ENCODE measurements around the gene SLC11A2.
A peak's percentile ranks its signal among the peaks of the same experiment; 100 is the strongest.
"Not testable (repeated sequence)": the region's sequence is repeated elsewhere in the genome, so short reads cannot be mapped to it uniquely, and the experiment has no call there.

SLC11A2 gene

DNA sequence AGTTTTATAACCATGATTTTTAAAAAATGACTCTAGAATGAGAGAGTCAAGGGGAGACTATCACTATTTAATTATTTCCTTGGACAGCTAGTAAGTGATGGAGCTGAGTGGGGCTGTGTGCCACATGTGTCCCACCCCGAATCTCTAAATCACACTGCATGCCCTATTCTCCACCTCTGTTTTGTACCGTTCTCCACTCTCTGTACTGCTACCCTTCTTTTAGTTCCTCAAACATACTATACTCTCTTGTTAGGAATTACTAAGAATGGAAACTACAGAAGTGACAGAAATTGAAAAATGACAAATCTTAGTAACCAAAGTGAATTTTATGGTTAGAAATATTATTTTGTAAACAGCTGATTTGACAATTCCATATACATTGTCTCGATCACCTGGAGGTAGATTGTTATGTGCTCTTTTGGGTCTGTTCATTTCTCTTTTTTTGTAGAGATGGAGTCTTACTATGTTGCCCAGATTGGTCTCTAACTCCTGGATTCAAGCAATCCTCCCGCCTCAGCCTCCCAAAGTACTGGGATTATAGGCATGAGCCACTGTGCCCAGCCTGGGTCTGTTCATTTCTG is 35.9 kb downstream of the SLC11A2 start:
- DNase-seq: no peak

DNA sequence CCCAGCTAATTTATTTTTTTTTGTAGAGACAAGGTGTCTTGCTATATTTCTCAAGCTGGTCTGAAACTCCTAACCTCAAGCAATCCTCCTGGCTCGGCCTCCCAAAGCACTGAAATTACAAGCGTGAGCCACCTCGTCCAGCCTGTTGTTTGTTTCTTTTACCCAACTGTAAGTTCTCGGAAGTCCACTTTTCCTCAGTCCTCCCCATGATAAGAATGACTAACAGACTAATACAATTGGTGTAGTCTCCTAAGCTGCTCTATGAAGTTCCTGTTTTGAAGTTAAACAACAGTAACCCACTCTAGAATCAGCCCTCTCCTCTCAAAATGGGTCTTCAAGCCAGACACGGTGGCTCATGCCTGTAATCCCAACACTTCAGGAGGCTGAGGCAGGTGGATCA is 37.3 kb downstream of the SLC11A2 start:
- DNase-seq: no peak

DNA sequence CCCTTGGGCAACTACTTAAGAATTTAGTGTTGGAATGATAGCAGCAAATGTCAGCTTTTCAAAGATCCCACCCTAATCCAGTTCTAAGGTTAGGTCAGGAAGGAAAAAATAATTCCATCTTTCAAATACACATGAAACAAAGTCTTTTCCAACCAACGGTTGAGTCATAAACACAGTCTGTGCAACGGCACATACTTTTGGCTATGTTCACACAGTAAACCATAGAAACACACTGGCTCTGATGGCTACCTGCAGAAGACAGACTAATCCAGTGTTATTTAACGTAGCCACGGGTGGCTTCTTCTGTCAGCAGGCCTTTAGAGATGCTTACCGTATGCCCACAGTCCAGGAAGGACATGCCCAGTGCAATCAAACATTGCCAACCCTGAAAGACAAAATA is 38.1 kb downstream of the SLC11A2 start:
- DNase-seq: no peak

DNA sequence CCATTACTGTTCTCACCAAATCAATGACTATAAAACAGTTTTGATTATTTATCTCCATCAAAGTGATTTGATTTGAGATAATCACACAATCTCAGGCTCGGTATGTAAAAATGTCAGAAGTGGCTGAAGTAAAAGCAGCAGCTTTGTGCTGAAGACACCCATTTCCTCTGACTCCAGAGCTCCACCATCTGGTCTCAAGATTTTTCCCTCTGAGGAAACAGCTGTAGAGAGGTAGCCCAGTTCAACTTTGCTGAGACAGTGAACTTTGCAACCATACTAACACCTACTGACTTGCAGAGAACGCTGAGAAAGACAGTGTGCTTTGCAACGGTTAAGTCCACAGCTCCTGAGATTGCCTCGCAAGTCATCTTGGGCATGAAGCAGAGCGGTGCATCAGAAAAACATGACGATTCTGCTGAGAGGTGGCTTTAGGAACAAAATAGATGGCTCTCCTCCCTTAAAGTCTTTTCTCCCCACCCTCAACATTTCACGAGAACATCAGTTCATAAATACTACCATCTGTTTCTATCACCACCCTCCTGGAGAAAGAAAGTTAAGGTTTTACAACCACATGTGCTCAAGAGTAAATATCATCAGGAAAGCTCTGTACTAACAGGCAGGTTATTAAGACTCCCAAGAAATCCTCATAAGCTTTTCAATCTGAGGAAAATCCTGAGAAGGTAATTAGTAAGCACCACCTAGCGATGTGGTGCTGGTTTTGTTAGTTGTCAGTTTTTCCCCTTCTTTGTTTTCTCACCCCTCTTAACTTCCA is 39.0 kb downstream of the SLC11A2 start:
- DNase-seq: peak; percentile 78

DNA sequence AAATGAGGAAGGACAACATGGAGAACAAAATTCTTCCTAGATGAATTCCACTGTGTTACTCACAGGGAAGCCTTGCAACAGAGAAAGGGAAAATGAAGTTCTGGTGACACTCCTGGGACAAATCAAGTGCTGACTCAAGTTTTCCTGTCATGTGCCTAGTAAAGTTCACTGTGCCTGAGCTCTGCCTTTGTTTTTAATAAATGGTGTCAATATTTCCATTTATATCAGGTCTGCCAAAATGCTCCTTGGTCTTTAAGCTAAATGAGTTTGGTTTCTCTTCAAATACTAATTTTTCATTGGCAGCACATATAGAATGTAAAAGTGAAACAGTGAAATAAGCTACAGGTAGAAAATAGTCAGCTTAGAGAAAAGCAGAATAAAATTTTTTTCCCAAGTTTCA is 40.9 kb downstream of the SLC11A2 start:
- DNase-seq: no peak

DNA sequence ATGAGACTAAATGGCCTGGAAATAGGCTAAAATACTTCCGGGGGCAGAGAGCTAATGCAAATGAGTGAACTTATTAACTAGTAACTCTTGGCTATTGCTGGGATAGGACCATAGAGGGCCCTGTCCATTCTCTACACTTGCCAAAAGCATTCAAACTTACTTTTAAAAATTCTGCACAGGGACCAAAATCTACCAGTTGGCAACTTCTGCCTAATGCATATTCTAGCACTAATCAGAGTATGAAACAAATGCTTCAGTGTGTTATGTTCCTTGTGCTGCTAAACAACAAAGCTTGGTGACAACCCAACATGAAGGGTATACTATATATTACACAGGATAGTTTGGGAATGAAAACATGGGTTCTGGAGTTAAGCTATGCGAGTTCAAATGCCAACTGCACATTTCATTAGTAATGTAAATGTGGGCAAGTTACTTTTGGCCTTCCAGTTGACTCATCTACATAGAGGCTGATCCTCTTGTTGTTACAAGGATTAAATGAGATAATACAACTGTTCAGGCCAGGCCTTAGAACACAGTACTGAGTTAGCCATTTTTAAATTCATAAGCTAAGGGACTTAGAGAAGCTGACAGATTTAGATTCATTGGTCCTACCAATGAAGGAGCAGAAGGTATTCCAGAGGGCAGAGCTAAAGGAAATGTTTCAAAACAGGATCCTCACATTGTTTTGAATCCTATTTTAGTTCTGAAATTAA is 41.4 kb downstream of the SLC11A2 start:
- no peak for DNase-seq

DNA sequence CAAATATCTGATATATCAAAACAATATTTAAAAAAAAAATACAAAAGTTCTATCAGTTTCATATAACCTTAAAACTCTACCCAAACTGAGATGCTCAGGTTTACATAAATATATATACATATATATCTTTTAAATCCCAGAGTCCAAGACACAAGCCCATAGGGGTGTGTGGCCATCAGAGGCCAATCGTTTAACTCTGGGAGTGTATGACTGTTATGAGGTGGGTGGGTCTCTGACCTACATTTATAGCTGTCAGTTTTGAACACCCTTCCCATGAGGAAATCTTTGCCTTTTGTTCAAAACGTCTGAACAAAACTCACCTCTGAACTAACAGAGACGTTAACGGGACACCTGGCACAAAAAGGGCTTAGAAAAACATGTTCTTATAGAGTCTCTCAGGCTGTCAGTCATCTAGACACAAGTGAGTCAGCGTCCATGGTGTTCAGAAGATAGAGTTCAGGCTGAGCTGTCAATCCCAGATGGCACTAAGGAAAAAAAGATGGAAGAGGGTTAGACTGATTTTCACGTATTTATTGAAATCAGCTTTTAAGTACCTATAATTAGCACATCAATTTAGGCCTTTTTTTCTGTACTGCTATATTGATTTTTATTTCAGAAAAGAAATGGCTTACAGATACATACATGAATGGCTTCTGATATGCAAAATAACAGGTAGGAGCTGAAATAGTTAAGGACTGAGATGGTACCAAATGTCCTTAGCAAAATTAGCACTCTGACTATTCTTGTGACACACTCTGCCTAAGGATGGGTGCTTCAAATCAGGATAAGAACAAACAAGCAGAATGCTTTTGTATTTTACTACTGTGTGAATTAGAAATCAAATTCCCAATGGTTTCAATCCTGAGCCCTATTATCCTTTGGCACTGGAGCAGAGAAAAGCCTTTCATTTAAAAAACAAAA is 44.6 kb downstream of the SLC11A2 start:
- no peak for DNase-seq

DNA sequence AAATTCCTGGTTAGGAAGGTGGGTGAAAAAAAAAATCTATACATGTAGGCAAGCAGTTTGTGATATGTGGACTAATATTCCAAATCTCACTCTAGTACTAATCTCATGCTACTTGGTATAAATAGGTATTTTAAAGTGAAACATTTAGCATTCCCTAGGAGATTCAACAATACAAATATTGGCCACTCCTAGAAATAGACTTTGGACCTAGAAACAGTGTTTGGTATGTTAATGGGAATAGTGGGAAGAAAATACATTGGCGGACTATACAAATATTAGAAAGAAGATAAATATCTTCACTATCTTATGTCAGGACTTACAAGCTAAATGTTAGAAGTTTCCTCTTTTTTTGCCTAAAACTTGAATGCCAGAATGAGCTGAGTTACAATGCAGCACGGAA is 45.6 kb downstream of the SLC11A2 start:
- no peak for DNase-seq

DNA sequence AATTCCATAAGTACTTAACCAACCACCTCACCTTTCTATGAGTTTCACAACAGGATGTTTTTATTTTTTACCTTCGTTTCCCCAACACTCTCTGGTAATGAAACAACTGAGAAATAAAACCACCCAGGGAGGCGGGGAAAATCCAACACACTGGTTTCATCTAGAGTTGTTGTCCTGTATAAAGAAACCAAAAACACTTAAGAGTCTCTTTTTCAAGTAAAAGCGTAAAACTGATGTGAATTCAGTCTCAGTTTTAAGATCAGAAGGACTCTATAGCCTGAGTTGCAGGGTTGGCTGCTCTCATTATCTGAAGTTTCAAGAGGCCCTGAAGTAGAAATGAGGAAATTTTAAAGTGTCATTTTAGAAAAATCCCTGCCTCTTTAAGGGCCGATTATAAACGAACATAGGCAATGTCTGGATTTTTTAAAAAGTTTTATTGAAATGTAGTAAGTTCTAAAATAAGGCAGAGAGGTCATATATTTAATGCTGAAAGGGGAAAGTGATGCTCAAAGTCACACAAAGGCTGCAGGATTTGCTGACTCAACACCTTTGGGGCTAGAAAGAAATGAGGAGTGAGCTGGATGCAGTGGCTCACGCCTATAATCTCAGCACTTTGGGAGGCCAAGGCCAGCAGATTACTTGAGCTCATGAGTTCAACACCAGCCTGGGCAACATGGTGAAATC is 46.7 kb downstream of the SLC11A2 start:
- no peak for DNase-seq

DNA sequence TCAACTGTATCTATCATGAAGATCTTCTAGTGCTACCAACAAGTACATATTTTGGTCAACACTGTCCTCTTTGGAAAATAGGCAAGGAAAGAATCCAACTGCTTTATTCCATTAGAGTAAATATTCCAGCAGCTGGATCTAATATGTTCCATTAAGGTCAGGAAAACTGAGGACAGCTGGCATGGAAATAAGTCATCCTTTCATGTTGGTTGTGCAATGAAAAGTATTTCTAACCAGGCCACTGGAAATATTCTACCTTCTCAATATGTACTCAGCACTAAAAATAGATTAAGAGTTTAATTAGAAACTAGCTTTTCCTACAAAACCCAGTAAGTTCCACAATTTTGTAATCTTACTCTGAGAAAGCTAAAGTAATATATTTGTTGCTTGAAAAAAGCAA is 54.2 kb downstream of the SLC11A2 start:
- no peak for DNase-seq

DNA sequence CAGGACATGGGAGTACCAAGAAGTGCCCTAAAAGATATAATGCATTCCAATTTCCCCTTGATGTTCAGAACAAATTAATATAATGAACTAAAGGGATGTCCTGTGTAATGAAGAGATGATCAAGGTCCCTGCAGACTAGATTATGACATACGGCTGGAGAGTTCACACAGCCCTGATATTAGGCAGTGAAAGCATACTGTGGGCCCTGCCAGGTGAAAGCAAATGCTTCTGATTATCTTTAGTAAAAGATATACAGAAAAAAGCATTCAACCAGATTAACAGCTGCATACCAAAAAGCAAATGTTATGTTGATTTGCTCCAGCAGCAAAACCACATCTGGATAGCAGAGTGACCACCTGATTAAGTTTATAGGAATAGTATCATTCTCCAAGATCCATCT is 61.8 kb downstream of the SLC11A2 start:
- no peak for DNase-seq

DNA sequence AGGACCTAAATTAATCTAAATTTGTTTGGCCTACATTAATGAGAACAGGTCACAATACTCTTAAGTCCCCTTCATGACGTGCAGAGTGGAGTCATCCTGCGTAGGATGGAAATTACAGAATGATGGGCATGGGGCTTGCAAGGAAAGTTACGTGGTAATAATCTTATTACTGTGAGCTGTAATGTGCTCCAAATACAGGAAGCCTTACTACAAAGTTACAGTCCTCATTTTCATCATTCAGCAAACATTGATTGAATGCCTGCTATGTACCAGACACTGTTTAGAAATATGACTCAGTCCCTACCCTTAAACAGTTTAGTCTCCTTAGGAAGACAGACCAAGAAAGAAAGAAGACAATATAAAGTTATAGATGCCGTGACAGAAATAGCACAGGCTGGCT is 64.5 kb downstream of the SLC11A2 start:
- DNase-seq: no peak

DNA sequence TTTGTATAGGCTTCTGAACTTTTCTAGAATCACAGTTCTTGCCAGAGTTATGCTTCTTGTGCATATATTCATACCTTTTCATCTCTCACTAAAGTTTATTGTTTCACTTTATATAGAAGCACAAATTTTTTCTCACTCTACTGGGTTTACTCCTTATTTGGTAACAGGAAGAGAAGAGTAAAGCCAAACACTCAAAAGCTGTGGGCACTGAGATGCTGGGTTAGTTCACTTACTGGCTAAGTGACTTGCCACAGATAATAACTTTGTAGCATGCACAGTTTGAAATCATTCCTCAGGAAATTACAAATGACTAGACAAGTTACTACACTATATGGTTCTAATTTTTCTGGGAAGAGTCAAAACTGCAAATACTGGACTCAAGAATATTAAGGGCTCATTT is 66.1 kb downstream of the SLC11A2 start:
- peak; percentile 20 for DNase-seq

DNA sequence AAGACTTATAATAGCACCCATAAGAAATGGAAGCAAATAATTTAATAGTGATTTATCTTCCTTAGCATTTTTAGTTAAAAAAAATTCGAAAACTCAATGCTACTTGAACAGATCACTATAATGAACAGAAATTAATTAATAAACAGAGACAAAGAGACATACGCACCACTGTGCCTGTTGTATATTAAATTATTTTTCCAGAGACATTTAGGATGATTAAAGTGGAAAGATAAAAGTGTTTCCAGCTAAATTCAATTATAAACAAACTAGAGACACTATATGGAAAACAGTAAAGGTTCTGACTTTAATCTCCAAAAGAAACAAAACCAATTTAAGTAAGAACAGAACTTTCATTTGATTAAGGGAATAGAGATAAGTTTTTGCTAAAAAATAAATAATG is 70.5 kb downstream of the SLC11A2 start:
- no peak for DNase-seq

DNA sequence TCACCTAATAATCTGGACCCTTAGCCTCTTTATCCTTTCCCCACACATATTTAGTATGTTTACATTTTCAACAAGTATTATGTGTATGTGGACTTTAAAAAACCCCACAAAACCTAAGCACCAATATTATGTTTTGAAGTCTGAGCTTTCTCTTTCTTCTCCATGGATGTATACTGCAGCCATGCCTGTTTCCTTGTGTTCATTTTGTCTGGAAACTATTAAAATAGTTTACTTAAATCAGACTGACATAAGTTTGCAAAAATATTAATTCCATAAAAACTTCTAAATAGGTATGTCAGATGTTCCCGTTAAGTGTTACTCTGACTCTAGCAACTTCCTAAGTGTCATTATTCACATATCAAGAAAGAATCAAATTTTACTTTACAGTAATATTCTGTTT is 70.9 kb downstream of the SLC11A2 start:
- no peak for DNase-seq

DNA sequence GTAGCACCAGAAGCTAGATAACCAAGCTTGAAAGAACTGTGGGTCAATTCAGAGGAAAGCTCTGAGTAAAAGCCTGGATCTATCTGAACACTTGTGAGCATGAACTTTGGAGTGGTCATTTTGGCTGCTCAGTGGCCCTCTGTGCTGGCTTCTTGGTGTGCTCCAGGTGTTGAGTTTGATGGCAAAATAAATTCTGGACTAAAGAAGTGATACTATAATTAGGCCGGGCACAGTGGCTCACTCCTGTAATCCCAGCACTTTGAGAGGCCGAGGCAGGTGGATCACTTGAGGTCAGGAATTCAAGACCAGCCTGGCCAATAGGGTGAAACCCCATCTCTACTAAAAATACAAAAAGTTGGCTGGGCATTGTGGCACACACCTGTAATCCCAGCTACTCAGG is 71.4 kb downstream of the SLC11A2 start:
- DNase-seq: not testable (repeated sequence)

DNA sequence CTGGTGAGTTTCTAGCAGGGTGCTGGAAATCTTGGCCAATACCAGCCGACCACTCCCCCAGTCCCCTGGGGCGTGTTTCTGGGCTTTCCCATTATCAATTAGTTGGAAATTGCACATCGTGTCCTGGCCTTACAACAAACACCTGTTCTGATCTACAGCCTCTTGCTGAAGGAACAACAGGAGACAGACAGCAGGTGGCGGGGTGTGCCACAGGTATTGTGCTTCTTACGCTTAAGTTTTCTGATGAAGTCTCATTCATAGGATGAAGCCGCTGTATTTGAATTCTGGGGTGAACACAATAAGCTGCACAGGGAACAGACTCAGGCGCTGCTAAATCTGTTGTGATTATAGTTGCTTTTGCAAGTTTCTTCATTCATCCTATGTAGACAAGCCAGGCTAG is 73.1 kb downstream of the SLC11A2 start:
- DNase-seq: no peak

DNA sequence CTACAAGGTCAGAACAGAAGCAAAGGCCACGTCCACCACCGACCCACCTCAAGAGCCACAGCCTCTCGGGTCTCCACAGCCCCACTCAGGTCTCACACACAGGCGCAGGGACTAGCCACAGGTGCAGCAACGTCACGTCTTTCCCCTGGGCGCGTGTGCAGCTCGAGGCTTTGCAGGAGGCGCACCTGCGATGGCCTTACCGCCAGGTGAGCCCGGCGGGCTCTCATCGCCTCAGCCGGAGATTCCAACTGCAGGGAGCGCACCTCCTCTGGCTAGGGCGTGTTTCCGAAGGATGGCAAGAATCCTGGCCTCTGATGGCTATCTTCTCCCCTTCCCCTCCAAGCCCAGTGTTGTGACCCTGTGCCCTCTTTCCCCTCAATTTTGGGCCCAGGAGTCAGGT is 73.7 kb downstream of the SLC11A2 start, which contains the start of gene HIGD1C:
TSS of gene HIGD1C (plus strand) at position 35 of the 400 bp plus-strand sequence. CDS start 1,455 bp downstream, outside the sequence.
- no peak for DNase-seq

DNA sequence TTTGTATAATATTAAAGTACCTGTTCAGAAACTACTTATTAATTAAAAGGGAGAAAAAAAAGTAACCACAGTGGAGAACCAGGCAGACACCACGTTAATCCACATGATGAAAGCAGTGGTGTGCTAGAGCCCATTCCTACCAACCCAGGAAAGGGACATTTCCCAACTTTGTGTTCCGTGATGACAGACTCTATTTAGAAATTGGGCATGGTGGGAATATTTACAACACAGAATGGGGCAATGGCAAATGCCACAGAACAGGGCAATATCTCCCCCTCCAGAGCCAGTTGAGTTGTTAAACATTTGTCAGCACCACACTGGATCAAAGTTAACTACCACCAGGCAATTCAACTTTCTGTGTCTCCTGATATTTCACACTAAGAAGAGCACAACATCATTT is 75.1 kb downstream of the SLC11A2 start:
- no peak for DNase-seq

DNA sequence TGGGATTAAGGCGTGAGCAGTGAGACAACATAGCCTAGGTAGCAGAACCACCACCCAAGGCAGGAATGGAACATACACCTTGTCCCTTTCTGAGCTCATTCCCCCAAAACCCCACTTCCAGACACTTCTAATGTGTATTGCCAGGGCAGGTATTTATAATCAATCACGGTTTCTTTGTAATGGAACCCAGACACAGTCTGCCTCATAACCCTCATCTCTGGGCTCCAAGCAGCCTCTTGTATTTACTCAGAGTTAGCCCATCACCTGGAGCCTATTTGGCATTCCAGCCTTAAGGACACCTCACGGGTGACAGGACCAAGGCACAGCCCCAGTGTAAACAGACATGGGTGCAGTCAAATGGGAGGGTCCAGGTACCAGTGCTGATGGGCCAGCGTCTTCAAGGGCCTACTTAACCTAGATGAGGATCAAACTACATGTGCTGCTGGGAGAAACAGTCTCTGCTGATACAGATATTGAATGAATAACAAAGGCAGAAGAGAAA is 76.3 kb downstream of the SLC11A2 start:
- no peak for DNase-seq

DNA sequence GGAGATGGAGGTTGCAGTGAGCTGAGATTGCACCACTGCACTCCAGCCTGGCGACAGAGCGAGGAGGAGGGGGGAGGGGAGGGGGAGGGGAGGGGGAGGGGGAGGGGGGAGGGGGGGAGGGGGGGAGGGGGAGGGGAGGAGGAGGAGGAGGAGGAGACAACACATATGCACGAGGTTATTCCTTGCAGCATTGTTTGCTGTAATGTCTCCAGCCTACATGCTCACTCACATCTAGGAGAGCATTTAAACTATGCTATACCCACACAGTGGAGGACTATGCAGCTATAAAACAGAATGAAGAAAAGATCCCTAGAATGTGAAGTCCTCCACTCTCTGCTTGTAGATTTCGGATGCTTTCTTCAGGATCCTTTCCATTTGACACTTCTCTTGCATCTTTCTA is 77.4 kb downstream of the SLC11A2 start:
- no peak for DNase-seq

DNA sequence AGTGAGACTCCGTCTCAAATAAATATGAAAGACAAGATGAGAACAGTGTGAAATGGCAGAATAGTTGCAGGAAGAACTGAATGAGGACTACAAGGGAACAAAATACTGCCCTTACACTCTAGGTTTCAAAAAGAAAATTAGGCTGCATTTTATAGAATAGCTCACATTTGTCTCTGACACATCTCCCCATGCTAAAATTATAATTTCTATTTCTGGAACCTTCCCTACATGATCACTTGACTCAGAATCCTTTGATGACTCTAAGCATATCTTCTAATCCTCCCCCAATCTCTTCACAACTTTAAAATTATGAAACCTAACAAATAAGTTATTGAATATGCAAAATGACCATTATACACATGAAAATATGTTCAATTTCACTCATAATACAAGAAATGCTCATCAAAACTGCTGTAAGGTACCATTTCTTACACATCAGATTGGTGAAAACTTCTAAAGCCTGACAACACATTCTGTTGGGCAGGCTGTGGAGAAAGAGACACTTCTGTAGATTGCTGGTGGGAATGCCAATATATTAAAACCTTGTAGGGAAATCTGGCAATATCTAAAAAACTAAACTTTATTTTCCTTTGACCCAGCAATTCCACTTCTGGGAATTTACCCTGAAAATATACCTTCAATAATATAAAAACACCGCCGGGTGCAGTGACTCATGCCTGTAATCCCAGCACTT is 78.1 kb downstream of the SLC11A2 start:
- DNase-seq: no peak

Data from OCI-M1 (cell line).